OCI-LY7 (cell line): ENCODE measurements around the gene ADAMTS9. TPM values are rescaled to one million over a fixed set of nuclear protein-coding genes. Genes with fewer than 3 reads are reported as not detected.

Experiments
- BruUV-seq: library from RNA; stranded (reverse); fragments of 400-500 nt; replicated peaks from 2 replicates; lab custom pipeline; 2021; lab: Mats Ljungman, UMichigan
- CTCF ChIA-PET: fragments of 300-600 bp; sonication (Branson Sonifier 250); formaldehyde crosslinking; loops from one replicate; lab custom pipeline; 2022; ENCODE audit warnings: antibody characterized with exemption; ENCODE audit not compliant: unreplicated experiment; lab: Charles Lee
- POLR2A ChIA-PET: fragments of 300-600 bp; sonication (Branson Sonifier 250); formaldehyde crosslinking; loops from one replicate; lab custom pipeline; 2022; ENCODE audit warnings: antibody characterized with exemption; lab: Charles Lee
- DNase-seq: peaks from one replicate; pipeline ENCODE4 v3.0.0-alpha.2; 2015; ENCODE audit warnings: low spot score
- H2AFZ ChIP-seq: fragments of 200-600 bp; sonication (generic), shearing (Covaris generic); 2 replicates; pipeline ENCODE4 v1.6.1; 2014; ENCODE audit warnings: mild to moderate bottlenecking, antibody characterized with exemption, low read length, moderate library complexity
- H3K27ac ChIP-seq: fragments of 200-600 bp; sonication (generic); 2 replicates; pipeline ENCODE4 v1.5.1; 2014; ENCODE audit warnings: mixed run types, low read depth, mild to moderate bottlenecking, moderate library complexity, low read length, inconsistent platforms; ENCODE audit not compliant: poor library complexity, severe bottlenecking
- H3K36me3 ChIP-seq: fragments of 200-600 bp; sonication (generic); 2 replicates; pipeline ENCODE4 v1.6.1; 2014; ENCODE audit warnings: mild to moderate bottlenecking, antibody characterized with exemption, low read length, moderate library complexity, mixed read lengths; ENCODE audit not compliant: insufficient read depth
- H3K4me1 ChIP-seq: fragments of 200-600 bp; sonication (generic); 2 replicates; pipeline ENCODE4 v1.5.1; 2014; ENCODE audit warnings: mild to moderate bottlenecking, low read length; ENCODE audit not compliant: insufficient read depth, poor library complexity, severe bottlenecking
- H3K4me2 ChIP-seq: fragments of 200-600 bp; sonication (generic); 2 replicates; pipeline ENCODE4 v1.6.1; 2014; ENCODE audit warnings: mild to moderate bottlenecking, low read length
- H3K4me3 ChIP-seq: fragments of 200-600 bp; sonication (generic); 2 replicates; pipeline ENCODE4 v1.5.1; 2014; ENCODE audit warnings: mild to moderate bottlenecking, low read depth, low read length; ENCODE audit not compliant: poor library complexity, severe bottlenecking
- H3K79me2 ChIP-seq: fragments of 200-600 bp; sonication (generic); 2 replicates; pipeline ENCODE4 v1.6.1; 2016; ENCODE audit warnings: low read depth, mild to moderate bottlenecking, low read length, moderate library complexity, mixed read lengths; ENCODE audit not compliant: insufficient read depth
- H3K9me2 ChIP-seq: fragments of 200-600 bp; sonication (generic); 2 replicates; pipeline ENCODE4 v1.6.1; 2016; ENCODE audit warnings: mild to moderate bottlenecking, low read length, mixed read lengths; ENCODE audit not compliant: insufficient read depth
- H3K9me3 ChIP-seq: fragments of 200-600 bp; sonication (generic); 2 replicates; pipeline ENCODE4 v1.6.1; 2014; ENCODE audit warnings: mild to moderate bottlenecking, mixed run types, low read length, mixed read lengths
- H4K20me1 ChIP-seq: fragments of 200-600 bp; sonication (generic); 2 replicates; pipeline ENCODE4 v1.6.1; 2014; ENCODE audit warnings: mild to moderate bottlenecking, antibody characterized with exemption, low read length, moderate library complexity, mixed read lengths; ENCODE audit not compliant: insufficient read depth
- CTCF ChIP-seq: fragments of 200-600 bp; sonication (generic); conservative IDR thresholded peaks from 2 replicates; pipeline ENCODE4 v1.5.1; 2014; ENCODE audit warnings: mild to moderate bottlenecking, antibody characterized with exemption, low read length, moderate library complexity, mixed read lengths
- EZH2phosphoT487 ChIP-seq: fragments of 200-600 bp; sonication (generic); IDR thresholded peaks from 2 replicates; pipeline ENCODE4 v1.6.1; 2018; ENCODE audit warnings: low read depth, borderline replicate concordance, mild to moderate bottlenecking, mixed run types, antibody characterized with exemption, low read length, moderate library complexity, mixed read lengths
- intact Hi-C: fragments of 100-400 bp; cut with micrococcal nuclease; formaldehyde crosslinking; loops from one replicate; pipeline ENCODE4 v1.10.0; 2022; ENCODE audit not compliant: unreplicated experiment
- total RNA-seq, 2 experiments: library from RNA; depleted of rRNA in 1 of 2; stranded (reverse); fragments of >200 nt in 1 of 2; shearing (Covaris generic) in 1 of 2; gene quantifications; 2 replicates each; pipeline ENCODE4 v1.2.3, GENCODE V29; 2014 to 2022

Gene ADAMTS9
- total RNA-seq, 2 experiments from 2014 or later: not detected

DNA sequence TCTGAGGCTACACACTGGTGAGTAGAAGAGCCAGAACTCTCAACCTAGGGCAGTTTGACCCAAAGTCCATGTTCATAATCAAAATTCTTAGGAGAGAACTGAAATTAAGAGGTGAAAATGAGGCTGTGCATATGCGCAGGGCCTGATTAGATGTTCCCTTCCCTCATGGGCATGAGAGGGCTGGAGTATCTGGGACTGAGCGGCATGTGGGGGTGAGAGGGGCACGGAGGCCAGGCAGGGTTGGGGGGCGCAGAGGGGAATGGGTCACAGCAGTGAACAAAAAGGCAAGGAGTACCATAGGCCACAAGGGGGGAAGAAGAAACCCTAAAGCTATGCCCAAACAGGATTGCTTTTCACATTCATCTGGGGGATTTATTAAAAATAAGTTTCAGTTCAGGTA is 31.3 kb downstream of the ADAMTS9 start:
- Histone ChIP-seq H2AFZ (no peak overlapping the region), H3K4me3 (no peak overlapping the region), H3K79me2 (no peaks in the 10 kb centered on the region), H3K36me3 (no peaks in the 10 kb centered on the region), H4K20me1 (no peaks in the 10 kb centered on the region), H3K27ac (no peak overlapping the region), H3K9me2 (no peaks in the 10 kb centered on the region), H3K4me1 (no peaks in the 10 kb centered on the region), H3K9me3 (no peaks in the 10 kb centered on the region), H3K4me2 (no peak overlapping the region)
- ChIA-PET CTCF (no interaction called here), POLR2A (no interaction called here)
- DNase-seq: no peak
- intact Hi-C loops: no loop called here
- TF ChIP-seq EZH2phosphoT487 (no peak), CTCF (no peak)
- BruUV-seq: no TSS peak

DNA sequence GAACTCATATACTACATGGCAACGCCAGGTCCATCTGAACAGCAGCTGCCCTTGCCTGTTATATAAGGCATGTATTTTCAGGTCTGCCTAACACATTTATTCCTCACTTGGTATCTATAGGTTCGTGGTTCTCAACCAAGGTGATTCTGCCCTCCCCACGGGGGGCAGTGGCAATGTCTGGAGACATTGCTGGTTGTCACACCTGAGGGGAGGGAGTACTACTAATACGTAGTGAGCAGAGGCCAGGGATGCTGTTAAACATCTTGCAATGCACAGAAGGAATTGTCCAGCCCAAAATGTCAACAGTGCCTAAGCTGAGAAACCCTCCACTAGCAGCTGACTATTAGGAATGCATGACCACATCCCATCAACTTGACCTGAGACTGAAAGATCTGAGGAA is 32.6 kb downstream of the ADAMTS9 start:
- Histone ChIP-seq H3K79me2 (no peaks in the 10 kb centered on the region), H3K4me3 (no peak overlapping the region), H3K9me2 (no peaks in the 10 kb centered on the region), H3K9me3 (no peaks in the 10 kb centered on the region), H3K4me2 (no peak overlapping the region), H4K20me1 (no peaks in the 10 kb centered on the region), H2AFZ (no peak overlapping the region), H3K36me3 (no peaks in the 10 kb centered on the region), H3K27ac (no peak overlapping the region), H3K4me1 (no peaks in the 10 kb centered on the region)
- ChIA-PET CTCF (no interaction called here), POLR2A (no interaction called here)
- BruUV-seq: no TSS peak
- intact Hi-C loops: no loop called here
- TF ChIP-seq EZH2phosphoT487: no peak
- no peak for TF ChIP-seq CTCF
- no peak for DNase-seq

DNA sequence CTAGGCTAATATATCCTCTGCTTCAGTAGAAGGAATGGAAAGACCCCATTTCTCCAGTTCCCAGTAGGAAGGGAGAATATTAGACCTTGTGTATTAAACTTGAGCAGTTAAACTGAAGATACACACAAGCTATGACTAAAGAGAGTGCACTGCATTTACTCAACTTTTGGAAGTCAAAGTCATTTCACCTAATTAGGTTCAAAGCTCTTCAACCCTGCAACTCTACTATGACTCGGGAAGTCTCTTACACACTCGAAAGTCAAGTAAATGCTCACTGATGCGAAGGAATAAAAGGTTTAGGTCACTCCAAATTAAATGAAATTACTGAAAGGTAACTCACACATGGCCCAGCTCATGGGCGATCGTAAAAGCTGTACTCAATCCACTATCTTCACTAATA is 33.8 kb downstream of the ADAMTS9 start:
- no peaks in the 10 kb centered on the region for H4K20me1 ChIP-seq
- no peak overlapping the region for H3K27ac ChIP-seq
- no peaks in the 10 kb centered on the region for H3K36me3 ChIP-seq
- TF ChIP-seq CTCF: no peak
- no peak for TF ChIP-seq EZH2phosphoT487
- no peaks in the 10 kb centered on the region for H3K79me2 ChIP-seq
- CTCF ChIA-PET: no interaction called here
- H2AFZ ChIP-seq: no peak overlapping the region
- H3K4me3 ChIP-seq: no peak overlapping the region
- intact Hi-C loops: no loop called here
- POLR2A ChIA-PET: no interaction called here
- H3K9me2 ChIP-seq: no peaks in the 10 kb centered on the region
- BruUV-seq: no TSS peak
- H3K9me3 ChIP-seq: no peaks in the 10 kb centered on the region
- H3K4me1 ChIP-seq: no peaks in the 10 kb centered on the region
- no peak overlapping the region for H3K4me2 ChIP-seq
- DNase-seq: no peak
